GM12873 (cell line): ENCODE results near the gene WDR35.

ENCODE experiments used
- TF ChIP-seq, protein P1 (sequence below): IDR thresholded peaks from 2 replicates; pipeline ENCODE4 v1.5.1; 2012; ENCODE audit warnings: low read depth, mild to moderate bottlenecking, moderate library complexity, low read length, control low read depth; ENCODE audit not compliant: insufficient read depth; ENCODE audit errors: missing control alignments

The WDR35 gene

DNA sequence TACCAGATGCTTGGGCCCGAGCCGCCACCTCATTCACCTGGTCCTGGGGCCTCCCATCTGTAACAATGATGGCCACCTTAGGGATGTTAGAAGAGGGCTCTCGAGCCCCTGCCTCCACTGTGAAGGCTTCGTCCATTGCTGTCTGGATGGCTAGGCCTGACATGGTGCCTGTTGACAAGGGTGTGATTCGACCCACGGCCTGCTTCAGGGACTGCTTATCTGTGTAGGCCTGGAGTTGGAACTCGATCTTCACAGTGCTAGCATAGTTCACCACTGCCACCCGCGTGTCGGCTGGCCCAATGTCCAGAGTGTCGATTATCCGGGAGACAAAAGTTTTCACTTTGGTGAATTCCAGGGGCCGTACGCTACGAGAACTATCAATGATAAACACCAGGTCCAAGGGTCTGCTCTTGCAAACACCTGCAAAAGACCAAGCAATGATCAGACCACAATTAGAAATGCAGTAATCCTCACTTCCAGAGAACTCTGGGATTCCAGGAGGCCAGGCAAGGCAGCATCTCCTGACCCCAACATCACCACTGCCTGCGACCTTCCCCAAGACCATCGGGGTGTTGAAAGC lies 16.1 kb upstream of the WDR35 start:
- TF ChIP-seq, protein P1, sequence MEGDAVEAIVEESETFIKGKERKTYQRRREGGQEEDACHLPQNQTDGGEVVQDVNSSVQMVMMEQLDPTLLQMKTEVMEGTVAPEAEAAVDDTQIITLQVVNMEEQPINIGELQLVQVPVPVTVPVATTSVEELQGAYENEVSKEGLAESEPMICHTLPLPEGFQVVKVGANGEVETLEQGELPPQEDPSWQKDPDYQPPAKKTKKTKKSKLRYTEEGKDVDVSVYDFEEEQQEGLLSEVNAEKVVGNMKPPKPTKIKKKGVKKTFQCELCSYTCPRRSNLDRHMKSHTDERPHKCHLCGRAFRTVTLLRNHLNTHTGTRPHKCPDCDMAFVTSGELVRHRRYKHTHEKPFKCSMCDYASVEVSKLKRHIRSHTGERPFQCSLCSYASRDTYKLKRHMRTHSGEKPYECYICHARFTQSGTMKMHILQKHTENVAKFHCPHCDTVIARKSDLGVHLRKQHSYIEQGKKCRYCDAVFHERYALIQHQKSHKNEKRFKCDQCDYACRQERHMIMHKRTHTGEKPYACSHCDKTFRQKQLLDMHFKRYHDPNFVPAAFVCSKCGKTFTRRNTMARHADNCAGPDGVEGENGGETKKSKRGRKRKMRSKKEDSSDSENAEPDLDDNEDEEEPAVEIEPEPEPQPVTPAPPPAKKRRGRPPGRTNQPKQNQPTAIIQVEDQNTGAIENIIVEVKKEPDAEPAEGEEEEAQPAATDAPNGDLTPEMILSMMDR = no peak

DNA sequence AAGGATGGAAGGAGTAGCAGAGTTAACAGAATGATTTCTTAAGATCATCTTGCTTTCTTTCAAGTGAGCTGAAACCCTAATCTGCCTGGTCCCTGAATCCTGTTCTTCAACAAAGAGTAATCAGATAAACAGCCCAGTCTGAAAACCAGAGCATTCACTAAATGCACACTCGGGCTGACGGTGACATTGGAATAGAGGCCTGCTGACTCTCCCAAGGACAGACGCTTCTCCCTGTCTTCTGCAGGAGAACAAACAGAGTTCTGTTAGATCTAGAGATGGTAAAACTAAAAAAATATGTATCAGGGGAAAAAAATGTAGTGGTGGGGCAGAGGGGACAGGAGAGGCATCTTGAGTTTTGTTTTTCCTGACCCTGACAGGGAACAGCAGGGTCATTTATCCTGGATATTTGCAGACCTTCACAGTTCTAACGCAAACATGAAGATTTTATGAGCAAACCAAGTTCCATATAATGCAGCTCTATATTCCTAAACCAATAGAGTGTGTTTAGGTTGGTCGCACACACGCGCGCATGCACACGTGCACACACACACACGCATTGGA lies 15.2 kb upstream of the WDR35 start:
- TF ChIP-seq, protein P1 = no peak

DNA sequence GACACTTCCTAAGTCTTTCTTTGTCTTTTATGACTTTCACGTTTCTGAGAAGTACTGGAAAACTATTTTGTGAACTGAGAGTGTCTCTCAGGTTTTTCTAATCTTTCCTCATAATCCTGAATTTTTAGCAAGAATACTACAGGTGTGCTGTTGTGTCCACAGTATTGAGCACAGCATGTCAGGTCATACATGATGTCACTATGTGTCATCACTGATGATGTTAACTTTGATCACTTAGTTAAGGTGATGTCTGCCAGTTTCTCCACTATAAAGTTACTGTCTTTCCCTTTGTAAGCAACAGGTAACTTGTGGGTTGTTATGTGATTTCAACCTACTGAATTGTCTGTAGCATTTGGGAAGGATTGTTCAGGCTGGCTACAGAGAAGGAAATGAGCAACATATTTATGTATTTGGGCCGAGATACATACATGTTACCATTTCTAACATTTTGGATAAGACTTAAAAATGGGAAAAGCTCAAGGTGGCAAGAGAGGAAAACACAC lies 11.5 kb upstream of the WDR35 start:
- TF ChIP-seq, protein P1 = no peak

GRCh38 chr2:19993731-19994130 lies 3.8 kb upstream of the WDR35 start:
- TF ChIP-seq, protein P1 = no peak

GRCh38 chr2:19991895-19992294 lies 2.0 kb upstream of the WDR35 start:
- TF ChIP-seq, protein P1 = no peak

GRCh38 chr2:19990416-19990728 lies 467 bp upstream of the WDR35 start:
- TF ChIP-seq, protein P1 = no peak

DNA sequence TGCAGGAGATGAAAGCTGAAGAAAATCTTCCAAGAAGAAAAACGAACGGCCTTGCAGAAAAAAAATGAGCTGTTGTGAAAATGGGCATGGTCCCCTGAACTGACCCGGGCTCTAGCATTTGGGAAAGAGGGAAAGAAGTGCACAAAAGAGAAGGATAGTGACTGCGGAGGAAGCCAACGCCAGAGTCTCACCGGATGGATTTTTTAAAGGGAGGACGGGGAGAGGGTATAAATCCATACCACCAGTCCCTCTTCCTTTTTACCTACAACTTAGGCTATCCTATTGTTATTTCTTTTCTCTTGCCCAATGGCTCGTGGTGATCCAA lies 601 bp downstream of the WDR35 start:
- TF ChIP-seq, protein P1 = no peak
